ENCODE measurements around the gene CS.
"Not testable (repeated sequence)": the region's sequence is repeated elsewhere in the genome, so short reads cannot be mapped to it uniquely, and the experiment has no call there.

CS gene

DNA sequence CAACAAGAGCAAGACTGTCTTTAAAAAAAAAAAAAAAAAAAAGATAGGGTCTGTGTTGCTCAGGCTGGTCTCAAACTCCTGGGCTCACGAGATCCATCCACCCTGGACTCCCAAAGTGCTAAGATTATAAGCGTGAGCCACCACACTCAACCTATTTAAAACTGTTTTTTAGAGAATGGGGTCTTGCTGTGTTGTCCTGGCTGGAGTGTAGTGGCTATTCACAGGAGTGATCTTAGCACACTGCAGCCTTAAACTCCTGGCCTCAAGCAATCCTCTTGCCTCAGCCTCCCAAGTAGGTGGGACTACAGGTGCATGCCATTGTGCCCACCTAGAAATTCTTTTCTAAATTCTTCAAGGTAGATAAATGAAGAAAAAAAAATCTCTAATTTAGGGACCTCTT is 25.8 kb downstream of the CS start:
- DNase-seq, result no peak

DNA sequence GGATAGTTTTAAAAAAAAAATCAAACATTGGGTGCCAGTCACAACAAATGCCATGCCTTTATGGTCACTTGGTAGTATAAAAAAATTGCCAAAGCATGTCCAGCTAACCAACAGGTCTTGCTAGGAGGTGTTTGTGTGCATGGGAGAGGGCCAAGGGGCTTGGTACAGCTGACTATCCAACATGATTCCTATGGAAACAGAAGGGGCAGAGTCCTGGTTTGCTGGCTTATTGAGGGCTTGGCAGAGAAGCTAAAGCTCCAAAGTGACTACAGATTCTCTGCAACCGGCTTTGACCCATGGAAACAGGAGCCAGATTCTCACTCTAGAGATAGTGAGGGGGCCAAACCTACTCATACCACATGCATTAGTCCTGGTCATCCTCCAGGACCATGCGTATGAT is 27.7 kb downstream of the CS start:
- DNase-seq, result not testable (repeated sequence)

DNA sequence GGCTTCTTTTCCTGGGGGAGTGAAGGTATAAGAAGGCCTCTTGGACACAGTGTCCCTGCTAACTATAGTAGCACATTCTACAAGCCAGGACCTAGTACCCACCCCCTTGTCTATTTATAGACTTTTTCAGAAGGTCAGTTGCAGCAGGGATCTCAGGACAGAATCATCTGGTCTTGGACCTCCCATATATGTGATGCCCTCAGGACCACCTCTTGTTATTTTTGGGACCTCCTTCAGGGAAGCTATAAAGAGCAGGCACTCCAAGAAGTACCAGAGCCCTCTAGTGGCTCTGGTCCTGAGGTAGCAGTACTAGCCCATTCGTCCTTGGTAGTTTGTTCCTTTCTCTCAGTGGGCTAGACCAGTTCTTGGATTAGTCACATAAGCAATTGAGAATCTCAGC is 29.1 kb downstream of the CS start:
- no peak for DNase-seq

DNA sequence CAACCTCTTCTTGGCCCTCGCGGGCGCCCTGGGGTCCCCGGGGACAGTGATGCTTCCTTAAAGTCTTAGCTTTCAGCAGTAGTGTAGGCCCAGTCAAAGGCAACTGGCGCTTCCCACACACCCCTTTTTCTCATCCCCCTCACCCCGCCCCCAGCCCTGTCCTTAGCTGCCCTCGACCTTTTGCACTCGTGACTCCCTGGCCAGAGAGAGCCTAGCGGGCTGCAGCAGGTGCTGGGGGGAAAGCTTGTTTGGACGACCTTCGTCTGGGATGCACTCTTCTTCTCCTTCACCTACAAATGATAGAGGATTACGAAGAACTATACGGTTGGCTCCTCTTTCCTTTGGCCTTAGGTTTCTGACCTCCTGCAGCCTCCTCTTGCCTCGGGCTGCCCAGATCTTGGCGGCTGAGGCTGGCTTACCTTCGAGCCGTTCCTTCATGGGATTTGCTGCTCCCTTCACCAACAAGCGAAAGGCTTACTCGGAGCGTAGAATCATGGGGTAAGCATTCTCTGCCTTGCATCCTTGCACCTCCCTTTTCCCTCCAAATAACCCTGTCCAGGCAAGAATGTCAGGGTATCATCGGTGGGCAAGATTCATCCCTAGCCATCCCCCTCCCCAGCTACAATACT is 32.6 kb downstream of the CS start:
- DNase-seq, result no peak

DNA sequence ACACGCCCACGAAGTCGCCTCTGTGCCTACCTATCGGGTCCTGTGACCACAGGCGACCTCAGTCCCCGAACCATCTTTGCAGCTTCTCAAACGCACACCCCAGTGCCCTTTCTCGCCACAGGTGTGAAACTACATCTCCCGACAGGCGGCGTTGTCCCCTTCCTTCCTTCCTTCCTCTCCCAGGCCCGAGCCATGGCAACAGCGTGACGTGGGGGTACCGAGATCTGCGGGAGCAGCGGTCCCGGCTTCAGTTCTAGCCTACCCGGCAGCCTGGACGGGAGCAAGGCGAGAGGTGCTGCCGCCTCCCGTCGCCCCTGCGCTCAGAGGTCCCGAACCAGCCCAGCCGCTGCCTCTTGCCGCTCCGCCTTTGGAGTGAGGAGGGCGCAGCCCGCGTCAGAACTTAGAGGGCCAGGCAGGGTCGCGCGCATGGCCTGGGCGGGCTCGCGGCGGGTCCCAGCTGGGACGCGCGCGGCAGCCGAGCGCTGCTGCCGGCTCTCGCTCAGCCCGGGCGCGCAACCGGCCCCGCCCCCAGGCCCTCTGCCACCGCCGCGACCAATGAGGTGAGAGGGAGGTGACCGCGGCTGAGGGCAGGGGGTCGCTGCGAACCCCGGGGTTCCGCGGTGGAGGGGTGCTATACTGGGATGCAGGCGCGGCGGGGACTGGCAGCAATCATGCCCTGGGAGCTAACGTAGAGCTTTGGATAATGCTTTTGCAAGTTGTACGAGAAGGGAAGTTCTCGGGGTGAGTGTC is 33.3 kb downstream of the CS start, which contains the start of gene COQ10A:
Gene COQ10A (plus strand): TSS at position 250 of the 750 bp plus-strand sequence. CDS start 177 bp downstream, at position 427.
- DNase-seq, result peak; percentile 90

DNA sequence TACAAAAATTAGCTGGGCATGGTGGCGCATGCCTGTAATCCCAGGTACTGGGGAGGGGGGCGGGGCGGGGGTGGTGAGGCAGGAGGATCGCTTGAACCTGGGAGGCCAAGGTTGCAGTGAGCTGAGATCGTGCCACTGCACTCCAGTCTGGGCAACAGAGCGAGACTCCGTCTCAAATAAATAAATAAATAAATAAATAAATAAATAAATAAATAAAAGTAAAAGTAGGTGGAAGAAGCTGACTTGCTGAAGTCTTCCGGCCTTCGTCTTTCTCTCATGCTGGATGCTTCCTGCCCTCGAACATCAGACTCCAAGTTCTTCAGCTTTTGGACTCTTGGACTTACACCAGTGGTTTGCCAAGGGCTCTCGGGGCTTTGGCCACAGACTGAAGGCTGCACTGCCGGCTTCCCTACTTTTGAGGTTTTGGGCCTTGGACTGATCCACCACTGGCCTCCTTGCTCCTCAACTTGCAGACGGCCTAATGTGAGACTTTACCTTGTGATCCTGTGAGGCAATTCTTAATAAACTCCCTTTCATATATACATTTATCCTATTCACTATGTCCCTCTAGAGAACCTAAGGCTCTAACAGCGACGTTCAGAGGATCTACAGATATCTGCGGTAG is 34.0 kb downstream of the CS start:
- DNase-seq, result not testable (repeated sequence)

DNA sequence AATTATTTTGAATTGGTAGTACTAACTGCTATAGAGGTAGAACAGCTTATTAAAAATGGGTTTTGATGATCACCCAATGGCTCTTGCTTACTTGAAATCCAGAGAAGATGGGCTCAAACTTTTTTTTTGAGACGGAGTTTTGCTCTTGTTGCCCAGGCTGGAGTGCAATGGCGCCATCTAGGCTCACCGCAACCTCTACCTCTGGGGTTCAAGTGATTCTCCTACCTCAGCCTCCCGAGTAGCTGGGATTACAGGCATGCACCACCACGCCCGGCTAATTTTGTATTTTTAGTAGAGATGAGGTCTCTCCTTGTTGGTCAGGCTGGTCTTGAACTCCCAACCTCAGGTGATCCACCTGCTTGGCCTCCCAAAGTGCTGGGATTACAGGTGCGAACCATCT is 37.2 kb downstream of the CS start:
- DNase-seq, result peak; percentile 40

DNA sequence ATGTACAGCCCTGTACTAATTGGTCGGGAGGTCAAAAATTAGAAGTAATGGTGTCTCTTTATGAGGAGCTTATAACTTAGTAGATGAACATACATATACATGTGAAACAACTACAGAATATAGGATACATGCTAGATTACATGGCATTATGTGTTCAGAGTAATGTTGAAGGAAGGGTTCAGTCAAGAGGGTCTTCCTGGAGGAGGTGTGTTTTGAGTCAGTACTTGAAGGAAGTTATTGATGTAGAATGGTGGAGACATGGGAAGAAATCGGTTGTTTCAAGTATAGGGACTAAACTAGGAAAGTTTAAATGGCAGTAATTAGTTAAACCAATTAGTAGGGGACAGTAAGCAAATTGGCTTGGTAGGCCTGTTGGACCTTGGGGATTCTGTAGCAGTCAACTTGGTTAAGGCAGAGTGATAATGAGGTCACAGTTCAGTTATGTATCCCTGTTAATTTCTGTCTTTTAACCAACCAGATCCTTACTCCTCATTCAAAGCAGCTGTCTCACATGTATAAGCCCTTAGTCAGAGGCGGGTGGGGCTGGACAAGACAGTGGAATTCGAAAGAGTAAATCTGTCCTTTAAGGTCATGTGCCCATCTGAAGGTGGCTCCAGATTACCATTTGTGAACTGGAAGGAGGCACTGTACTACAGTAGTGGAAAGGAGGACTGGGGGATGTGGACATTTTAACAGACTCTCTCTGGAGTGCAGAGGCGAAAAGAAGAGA is 38.5 kb downstream of the CS start:
- DNase-seq, result no peak

DNA sequence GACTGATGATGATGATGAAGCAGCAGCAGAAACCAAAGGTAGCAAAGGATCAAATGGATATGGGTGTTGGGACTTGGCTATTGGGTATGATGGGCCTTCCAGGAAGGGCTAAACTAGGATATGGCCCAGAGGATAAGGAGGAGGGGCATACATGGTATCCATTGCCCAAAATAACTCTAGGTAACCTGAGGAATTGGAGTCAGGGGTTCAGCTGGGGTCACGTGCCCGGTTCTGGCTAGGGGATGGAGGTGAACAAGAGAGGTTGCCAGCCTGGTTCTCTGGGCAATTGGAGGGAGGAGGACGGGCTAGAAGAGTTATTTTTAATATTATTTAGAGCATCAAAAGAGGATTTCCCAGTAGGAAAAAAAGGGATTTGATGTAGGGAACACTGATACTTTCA is 39.2 kb downstream of the CS start:
- no peak for DNase-seq

DNA sequence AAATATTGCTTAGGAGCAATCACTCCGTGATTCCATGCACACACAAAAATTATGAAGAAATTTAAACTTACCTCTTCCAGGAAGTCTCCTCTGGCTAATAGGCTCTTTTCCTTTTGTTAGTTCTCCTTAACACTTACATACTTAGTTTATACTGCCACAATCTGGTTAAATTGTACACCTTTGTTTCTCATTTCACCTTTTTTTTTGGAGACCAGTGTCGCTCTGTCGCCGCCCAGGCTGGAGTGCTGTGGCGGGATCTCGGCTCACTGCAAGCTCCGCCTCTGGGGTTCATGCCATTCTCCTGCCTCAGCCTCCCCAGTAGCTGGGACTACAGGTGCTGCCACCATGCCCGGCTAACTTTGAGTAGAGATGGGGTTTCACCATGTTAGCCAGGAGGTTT is 39.8 kb downstream of the CS start:
- DNase-seq, result no peak

DNA sequence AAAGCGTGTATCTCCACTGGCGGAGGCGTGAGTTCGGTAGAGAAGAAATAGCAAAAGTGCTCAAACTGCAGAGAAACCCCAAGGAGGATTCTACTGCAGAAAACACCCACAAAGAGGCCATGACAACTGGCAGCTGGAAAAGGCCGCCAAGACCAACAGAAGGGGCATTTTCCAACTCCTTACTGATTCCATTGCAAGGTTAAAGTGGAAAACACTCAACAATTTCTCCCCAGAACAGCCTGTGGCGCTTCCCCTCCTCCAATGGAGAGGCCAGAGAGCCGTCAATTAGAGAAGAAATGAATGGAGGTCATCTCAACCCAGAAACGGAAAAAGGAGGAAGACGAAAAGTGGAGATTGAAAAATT is 41.3 kb downstream of the CS start:
- DNase-seq, result no peak

DNA sequence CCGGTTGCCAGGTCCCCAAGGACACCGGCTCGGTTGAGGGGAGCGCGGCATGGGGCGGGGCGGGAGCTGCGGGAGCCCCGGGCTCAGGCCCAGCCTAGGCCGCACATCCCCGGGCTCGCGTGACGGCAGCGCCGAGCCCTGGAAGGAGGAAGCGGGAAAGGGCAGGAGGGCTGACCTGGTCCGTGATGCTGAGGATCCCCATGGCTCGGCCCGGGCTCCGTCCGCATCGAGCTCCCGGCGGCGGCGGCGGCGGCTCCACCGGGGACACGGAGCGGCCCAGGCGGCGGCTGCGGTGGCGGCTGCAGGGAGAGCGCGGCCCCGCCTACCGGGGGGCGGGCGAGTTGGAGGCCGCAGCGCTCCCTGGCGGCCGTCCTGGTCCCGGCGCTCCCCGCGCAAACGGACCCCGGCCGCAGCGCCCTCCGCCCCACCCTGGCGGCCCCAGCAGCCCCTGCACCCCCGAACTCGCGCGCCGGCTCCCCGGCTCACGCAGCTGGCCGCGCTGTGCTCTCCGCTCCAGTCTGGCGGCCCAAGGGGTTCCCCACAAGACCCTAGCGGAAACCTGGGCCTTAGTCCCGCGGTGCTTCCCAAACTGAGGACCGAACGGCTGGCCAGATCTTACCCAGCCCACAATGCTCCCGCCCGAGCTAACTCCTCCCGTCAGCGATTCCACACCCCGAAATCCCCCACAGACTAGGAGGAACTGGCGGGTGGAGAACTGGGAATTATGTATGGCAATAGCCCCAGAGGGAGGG is 41.9 kb downstream of the CS start, which contains the start of gene ANKRD52:
Gene ANKRD52 (minus strand): TSS at position 317 of the 752 bp plus-strand sequence. CDS start 115 bp downstream, at position 202.
- DNase-seq, result peak; percentile 83

DNA sequence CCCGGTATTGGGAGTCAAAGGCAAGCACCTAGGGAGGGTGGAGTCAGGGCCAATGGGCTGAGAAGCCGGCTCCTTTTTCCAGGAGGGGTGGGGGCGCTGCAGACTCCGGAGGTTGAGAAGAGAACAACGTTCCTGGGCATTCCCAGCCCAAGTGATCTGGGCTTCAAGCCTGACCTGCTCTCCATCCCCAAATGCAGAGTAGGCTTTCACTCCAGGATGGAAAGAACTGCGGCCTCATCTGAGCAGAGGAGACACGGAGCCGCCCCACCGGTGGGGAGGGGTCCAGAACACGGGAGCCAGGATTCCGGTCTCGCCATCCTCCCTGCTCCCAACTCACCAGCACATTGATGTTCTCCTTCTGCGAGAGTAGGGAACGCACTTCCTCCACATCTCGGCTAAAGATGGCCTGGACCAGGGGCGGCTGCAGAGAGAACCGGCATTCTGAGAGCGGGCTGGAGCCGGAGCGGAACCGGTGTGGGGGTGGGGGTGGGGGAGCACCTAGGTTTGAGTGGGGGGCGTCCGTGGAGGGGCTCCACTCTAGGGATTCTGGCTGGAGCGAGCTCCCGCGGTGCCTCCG is 42.6 kb downstream of the CS start:
- DNase-seq, result peak; percentile 30

DNA sequence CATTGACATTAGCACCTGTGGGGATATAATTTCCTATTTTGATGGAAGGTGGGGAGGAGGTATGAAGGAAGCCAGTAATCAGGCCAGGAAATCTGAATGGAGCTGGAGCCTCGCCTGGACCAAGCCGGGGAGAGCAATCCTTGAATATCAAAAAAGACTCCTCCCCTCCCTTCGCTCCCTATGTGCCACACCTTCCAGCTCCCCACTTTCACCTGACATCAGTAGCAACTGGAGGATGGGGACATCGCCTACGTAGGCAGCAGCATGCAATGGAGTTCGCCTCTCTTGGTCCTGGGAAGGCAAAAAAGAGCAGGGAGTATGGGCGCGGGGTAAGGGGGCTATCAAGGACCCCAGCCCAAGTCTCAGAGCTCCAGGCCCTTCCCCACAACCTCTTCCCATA is 43.1 kb downstream of the CS start:
- no peak for DNase-seq

DNA sequence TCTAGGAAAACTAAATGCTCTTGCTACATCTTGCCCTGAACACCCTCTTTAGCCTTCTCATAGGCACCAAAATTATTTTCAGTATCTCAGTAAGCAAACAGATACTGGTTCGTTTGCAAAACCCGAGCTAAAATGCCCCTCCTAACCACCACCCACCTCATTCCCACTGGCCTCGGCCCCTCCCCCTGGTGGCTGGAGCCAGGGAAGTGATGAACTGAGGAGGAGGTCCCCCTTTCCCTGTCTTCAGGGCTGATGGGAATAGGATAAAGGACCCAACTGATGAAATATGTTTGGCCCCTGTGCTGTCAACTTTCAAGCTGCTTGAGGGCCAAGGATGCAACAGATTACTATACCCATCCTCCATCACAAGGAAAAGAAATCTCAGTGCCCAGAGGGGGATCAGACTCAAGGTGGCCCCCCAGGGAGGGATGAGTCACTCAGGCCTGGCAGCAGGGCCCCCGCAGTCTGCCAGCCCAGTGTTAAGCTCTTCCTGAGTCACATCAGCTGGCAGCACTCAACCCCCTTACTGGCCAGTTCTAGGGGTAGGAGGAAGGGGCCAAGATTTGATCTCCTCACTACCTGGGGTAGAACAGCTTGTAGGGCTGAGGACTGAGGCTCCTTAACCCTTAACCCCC is 43.7 kb downstream of the CS start:
- DNase-seq, result no peak

DNA sequence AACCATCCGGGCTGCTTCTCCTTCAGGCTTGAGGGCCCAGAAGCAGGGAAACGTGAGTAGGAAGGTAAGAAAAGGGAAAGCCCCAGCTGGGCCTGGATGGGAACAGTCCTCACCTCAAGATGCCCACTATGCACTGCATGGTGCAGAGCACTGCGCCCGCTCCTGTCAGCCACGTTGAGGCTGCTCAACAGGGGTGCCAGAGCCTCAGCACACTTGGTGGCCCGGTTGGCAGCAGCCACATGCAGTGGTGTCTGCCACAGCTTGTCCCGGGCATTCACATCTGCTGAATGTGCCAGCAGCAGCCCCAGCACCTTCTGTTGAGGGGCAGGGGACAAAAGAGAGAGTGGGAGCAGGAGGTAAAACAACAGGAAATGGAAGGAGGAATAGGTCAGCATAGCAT is 44.5 kb downstream of the CS start:
- no peak for DNase-seq

DNA sequence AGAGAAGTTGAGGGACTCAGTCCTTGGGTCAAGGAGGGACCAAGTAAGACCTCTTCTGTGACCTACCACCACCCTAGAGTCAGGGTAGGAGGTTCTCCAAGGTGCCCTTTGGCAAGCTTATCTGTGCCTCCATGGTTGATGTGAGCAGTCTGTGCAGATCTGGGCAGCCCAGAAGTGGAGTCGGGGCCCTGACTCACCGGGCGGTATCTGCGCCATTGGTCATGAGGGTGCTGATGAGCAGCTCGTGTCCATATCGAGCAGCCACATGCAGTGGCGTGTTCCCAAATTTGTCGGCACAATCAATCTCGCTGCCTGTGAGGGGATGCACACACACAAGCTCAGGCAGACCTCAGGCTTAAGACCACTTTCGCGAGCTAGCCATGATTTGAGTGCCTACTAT is 47.0 kb downstream of the CS start:
- no peak for DNase-seq

DNA sequence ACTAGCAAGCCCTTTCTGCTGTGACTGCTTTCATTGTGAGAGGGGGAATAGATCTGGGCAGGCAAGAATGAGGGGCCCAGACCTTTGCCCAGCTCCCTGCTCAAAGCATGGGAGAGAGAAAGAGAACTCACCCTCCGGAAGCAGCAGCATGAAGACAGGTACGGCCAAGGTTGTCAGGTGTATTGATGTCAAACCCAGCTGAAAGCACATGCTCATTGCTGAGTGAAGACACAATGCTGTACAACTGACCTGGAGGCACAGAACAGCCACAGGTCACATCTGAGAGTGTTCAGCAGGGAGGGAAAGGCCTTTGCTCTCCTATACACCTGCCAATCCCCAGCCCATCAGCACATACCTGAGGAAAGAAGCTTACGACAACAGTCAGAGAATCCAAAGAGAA is 47.5 kb downstream of the CS start:
- DNase-seq, result no peak

DNA sequence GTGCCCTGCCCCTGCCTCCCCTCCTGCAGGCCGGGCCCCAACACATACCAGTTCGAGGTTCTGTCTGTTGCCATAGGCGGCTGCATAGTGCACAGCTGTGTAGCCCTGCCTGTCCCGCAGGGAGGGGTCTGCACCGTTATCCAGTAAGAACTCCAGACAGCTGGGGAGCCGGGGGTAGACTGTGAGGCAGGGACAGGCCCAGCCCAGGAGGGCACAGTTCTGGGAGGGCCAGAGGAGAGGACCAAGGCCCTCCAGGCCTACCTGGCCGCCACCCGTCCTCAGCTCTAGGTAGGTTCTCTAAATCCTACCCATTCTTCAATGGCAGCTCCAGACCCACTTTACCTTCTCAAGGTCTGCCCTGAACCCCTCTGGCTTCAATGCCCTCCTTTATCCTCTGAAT is 51.4 kb downstream of the CS start:
- no peak for DNase-seq

DNA sequence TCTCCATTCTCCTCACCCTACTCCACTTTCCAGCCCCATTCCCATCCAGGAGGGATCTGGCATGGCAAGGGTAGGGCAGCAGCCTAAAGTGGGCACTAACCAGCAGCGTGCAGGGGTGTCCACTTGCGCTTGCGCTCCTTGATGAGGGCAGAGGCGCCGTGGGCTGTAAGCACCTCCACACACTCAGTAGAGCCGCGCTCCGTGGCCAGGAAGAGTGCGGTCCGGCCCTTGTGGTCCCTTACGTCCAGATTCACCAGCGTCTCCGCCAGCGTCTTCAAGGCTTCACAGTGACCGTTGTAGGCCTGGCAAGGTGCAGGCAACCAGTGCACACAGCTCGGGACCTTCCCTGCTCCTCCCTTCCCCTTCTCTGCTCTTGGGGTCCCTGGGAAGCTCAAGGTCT is 52.2 kb downstream of the CS start:
- DNase-seq, result no peak

DNA sequence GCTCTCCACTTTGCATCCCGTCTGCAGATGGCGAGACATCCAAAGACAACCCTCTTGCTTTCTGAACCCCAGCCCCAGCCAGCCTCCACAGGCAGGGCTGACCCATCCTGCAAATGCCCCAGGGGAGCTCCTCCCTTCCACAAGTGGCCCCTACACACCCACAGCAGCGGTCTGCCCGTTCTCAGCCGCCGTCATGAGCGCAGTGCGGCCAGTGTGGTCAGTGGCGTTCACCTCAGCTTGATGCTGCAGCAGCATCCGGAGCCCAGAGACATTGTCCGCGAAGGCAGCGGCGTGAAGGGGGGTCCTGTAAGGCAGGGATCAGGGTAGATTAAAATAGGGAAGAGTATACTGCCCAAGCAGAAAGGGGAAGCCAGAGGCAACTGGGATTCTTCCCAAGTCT is 55.6 kb downstream of the CS start:
- no peak for DNase-seq

DNA sequence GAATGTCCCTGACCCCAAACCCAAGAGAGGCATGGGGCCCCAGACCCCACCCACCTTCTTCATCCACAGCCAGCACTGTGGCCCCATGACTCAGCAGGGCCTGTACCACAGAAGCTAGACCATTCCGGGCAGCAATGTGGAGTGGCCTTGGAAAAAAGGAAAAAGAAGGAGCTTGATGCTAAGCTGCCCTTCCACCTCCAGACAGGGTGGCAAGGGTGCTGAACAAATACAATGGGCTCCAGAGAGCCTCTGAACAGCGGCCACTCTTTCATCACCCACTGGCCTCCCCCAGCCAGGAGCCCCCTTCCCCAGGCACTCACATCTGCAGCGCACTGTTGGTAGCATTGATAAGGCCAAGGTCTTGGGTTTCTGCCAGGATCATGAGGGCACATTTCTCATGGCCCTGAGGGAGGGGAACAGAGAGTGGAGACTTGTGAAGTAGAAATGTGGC is 56.4 kb downstream of the CS start:
- no peak for DNase-seq
